Muscle of leg (tissue), 11 donors: Measurements from ENCODE around the gene SLCO1A2. TPM values are rescaled to one million over a fixed set of nuclear protein-coding genes. Genes with fewer than 3 reads are reported as not detected.
A peak's percentile ranks its signal among the peaks of the same experiment; 100 is the strongest.

Source experiments
- DNase-seq: peaks from one replicate; pipeline ENCODE4 v3.0.0; 2013
- H3K27ac ChIP-seq: one replicate; pipeline ENCODE4 v1.5.1; 2013; ENCODE audit warnings: mild to moderate bottlenecking, low read length, control low read depth
- H3K27me3 ChIP-seq: one replicate; pipeline ENCODE4 v1.6.1; 2013; ENCODE audit warnings: low read length; ENCODE audit not compliant: control insufficient read depth, insufficient read depth
- H3K36me3 ChIP-seq: one replicate; pipeline ENCODE4 v1.6.1; 2013; ENCODE audit warnings: low read length; ENCODE audit not compliant: control insufficient read depth, insufficient read depth
- H3K4me1 ChIP-seq: one replicate; pipeline ENCODE4 v1.6.1; 2013; ENCODE audit warnings: low read length; ENCODE audit not compliant: control insufficient read depth, insufficient read depth
- H3K4me3 ChIP-seq: one replicate; pipeline ENCODE4 v1.5.1; 2013; ENCODE audit warnings: low read length, control low read depth
- H3K9me3 ChIP-seq: replicated peaks from 2 replicates; pipeline ENCODE4 v1.6.1; 2013; ENCODE audit warnings: low read depth, low read length; ENCODE audit not compliant: control insufficient read depth
- WGBS: methylation state at CpG from one replicate; pipeline ENCODE4 v1.1.5; 2013; ENCODE audit warnings: missing lambda C conversion rate; ENCODE audit not compliant: insufficient coverage; 5-methylcytosine and 5-hydroxymethylcytosine counted together
- polyA plus RNA-seq, 8 donors: library from polyadenylated mRNA; unstranded; fragments of 120-200 nt; gene quantifications; one replicate each; pipeline versions ENCODE4 v1.2.1 to v1.2.3, GENCODE V29; 2013; ENCODE audit warnings: inconsistent platforms in 1 of 8, low replicate concordance in 1 of 8; ENCODE audit not compliant: insufficient read length in 8 of 8, insufficient read depth in 1 of 8
- total RNA-seq: library from RNA; stranded (reverse); fragments of 120-200 nt; gene quantifications from one replicate; pipeline ENCODE4 v1.2.4, GENCODE V29; 2013

The SLCO1A2 gene
- total and polyA plus RNA-seq, 9 donors, result 0.09 TPM; not detected in 8

DNA sequence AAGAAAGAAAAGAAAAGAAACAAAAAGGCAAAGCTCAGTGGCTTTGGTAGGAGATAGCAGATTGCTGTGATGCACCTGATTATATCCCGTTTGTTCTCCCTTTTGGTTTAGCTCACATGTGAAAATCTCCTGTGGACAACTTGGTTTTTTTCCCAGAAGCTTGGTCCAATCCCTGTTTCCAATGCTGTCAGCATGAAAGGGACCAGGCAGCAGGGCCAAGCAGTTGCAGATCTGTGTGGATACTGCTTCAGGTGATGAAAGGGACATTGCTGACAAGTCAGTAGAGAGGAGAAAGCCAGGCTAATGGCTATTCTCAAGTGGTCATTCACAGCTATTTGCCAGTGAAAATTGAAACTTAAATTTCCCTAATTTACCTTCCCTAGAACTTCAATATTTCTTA lies 18.8 kb upstream of the SLCO1A2 start:
- Histone ChIP-seq H3K4me1 (no peaks in the 10 kb centered on the region), H3K27me3 (no peaks in the 10 kb centered on the region), H3K9me3 (no peaks in the 10 kb centered on the region), H3K4me3 (no peak overlapping the region), H3K27ac (no peak overlapping the region), H3K36me3 (no peaks in the 10 kb centered on the region)
- no peak for DNase-seq
- 14% methylated on average over 1 of the region's 1 CpG for WGBS

DNA sequence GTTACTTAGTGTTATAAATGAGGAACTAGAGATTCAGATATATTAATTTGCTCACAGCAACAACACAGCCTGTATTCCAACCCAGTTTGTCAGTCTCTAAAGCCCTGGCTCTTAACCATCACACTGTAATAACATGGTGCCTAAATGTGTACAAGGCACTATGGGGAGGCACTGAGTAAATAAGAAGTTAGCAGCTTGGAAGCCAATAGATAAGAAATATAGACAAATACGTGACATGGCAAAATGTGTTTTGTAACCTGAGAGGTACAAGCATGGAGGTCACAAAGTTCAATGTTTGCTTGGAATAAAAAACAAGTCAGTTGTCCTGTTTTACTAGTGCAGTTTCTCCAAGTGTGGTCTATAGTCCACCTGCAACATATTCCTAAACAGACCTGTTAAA lies 16.3 kb upstream of the SLCO1A2 start:
- 55% methylated on average over 1 of the region's 1 CpG for WGBS
- no peak overlapping the region for H3K27ac ChIP-seq
- no peaks in the 10 kb centered on the region for H3K27me3 ChIP-seq
- H3K4me1 ChIP-seq, result no peaks in the 10 kb centered on the region
- no peak overlapping the region for H3K4me3 ChIP-seq
- H3K36me3 ChIP-seq, result no peaks in the 10 kb centered on the region
- no peaks in the 10 kb centered on the region for H3K9me3 ChIP-seq
- DNase-seq, result no peak

DNA sequence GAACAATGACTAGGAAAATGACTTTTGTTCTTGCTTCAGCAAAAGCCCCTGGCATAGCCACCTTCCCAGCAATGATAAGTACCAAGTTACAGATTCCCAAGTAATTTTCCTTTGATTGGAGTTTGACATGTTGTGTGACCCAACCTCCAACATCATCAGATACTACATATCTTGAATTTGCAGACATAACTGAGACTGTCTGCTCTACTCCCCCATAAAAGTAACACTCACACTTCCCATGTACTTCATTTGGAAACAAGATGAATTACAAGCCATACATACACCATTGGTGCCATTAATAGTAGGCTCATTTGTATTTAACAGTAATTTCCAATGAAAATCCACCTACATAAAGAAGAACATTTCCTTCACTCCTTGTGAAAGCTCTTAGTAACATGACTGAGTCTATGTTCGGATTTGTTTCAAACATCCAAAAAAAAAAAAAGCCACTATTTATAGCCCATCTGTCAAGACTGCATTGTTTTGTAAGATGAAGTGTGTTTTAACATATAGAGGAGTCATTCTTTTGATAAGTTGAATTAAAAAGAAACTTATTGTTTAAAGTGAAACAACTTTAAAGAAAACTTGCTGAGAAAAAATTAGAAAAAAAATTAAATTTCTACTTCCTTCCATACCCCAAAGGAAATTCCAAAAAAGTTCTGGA lies 12.0 kb upstream of the SLCO1A2 start:
- H3K4me3 ChIP-seq, result no peak overlapping the region
- no peaks in the 10 kb centered on the region for H3K36me3 ChIP-seq
- H3K4me1 ChIP-seq, result no peaks in the 10 kb centered on the region
- no CpG with 5 or more reads among the region's 1 CpG for WGBS
- DNase-seq, result no peak
- H3K27me3 ChIP-seq, result no peaks in the 10 kb centered on the region
- H3K9me3 ChIP-seq, result no peaks in the 10 kb centered on the region
- H3K27ac ChIP-seq, result no peak overlapping the region

DNA sequence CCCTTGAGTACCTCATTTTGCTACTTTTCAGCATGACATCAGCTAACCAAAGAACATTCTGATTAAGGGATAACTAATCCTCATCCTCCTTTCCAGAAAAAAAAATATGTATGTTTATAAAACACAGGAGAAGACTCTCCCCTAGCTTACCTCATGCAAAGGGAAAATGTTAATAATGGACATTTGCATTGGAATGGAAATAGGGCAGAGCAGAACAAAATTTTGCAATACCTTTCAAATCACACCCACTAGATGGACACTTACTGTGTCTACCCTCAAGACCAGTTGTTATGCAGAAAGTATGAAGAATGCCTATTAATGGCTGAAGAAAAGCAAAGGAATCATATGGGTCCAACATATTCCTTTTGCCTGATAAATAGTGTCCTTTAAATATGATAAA lies 8.9 kb upstream of the SLCO1A2 start:
- Histone ChIP-seq H3K4me1 (no peaks in the 10 kb centered on the region), H3K27me3 (no peaks in the 10 kb centered on the region), H3K9me3 (no peaks in the 10 kb centered on the region), H3K4me3 (no peak overlapping the region), H3K36me3 (no peaks in the 10 kb centered on the region), H3K27ac (no peak overlapping the region)
- no peak for DNase-seq

DNA sequence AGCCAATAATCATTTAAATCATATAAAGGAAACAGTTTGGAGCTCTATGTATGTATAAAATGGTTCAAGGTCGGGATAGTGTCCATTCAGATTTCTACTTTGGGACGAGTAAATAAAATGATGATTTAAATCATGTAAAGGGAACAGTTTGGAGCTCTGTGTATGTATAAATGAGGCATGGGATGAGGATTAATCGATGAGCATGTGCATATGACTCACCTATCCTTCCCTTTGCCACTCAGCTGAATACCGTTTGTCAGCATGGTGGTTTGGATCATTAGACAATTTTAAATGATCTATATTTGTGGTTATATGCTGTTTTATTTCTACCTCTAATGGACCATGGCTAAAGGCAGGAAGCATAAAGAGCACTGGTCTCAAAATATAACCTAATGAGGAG lies 7.1 kb upstream of the SLCO1A2 start:
- no peaks in the 10 kb centered on the region for H3K4me1 ChIP-seq
- H3K27me3 ChIP-seq, result no peaks in the 10 kb centered on the region
- no peaks in the 10 kb centered on the region for H3K36me3 ChIP-seq
- no peak overlapping the region for H3K4me3 ChIP-seq
- DNase-seq, result no peak
- H3K27ac ChIP-seq, result no peak overlapping the region
- no CpG with 5 or more reads among the region's 4 CpGs for WGBS
- H3K9me3 ChIP-seq, result no peaks in the 10 kb centered on the region

DNA sequence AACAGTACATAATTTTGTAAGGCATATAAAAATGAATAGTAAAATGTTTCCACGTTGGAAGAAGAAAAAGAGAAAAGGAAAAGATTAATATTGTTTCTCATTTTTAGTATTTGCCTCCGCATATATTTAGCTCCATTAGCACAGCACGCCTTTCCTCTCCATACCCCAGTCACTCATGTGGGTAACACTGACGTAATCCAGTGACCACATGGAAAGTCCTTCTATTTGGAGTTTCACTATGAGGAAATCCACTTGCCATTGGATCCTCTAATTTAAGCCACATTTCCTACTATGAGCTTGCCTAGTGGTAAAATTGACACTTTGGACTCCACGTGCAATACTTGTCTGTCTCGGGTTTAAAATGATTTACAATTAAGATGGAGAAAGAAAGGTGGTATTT lies 5.7 kb upstream of the SLCO1A2 start:
- Histone ChIP-seq H3K27me3 (no peaks in the 10 kb centered on the region), H3K27ac (no peak overlapping the region), H3K4me1 (no peaks in the 10 kb centered on the region), H3K36me3 (no peaks in the 10 kb centered on the region), H3K4me3 (no peak overlapping the region), H3K9me3 (no peaks in the 10 kb centered on the region)
- no peak for DNase-seq
- no CpG with 5 or more reads among the region's 6 CpGs for WGBS

DNA sequence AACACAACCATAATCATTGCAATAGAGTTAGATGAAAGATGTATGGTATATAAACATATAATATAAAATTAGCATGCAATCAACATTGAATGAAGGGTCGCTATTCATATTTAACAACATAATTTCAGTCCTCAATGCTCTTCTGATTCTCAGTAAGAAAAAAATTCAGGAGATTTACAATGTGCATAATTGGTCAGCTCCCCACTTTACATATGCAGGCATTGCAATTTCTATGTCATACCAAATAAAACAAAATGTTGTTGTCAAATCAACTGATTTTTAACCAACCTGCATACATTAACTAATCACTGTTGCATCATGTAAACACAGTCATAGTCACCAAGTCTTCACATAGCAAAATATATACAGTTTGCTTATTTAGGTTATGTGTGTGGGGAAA lies 5.2 kb upstream of the SLCO1A2 start:
- H3K4me3 ChIP-seq, result no peak overlapping the region
- no peak overlapping the region for H3K27ac ChIP-seq
- H3K4me1 ChIP-seq, result no peaks in the 10 kb centered on the region
- H3K27me3 ChIP-seq, result no peaks in the 10 kb centered on the region
- WGBS, result no CpG with 5 or more reads among the region's 1 CpG
- no peaks in the 10 kb centered on the region for H3K9me3 ChIP-seq
- DNase-seq, result no peak
- no peaks in the 10 kb centered on the region for H3K36me3 ChIP-seq

DNA sequence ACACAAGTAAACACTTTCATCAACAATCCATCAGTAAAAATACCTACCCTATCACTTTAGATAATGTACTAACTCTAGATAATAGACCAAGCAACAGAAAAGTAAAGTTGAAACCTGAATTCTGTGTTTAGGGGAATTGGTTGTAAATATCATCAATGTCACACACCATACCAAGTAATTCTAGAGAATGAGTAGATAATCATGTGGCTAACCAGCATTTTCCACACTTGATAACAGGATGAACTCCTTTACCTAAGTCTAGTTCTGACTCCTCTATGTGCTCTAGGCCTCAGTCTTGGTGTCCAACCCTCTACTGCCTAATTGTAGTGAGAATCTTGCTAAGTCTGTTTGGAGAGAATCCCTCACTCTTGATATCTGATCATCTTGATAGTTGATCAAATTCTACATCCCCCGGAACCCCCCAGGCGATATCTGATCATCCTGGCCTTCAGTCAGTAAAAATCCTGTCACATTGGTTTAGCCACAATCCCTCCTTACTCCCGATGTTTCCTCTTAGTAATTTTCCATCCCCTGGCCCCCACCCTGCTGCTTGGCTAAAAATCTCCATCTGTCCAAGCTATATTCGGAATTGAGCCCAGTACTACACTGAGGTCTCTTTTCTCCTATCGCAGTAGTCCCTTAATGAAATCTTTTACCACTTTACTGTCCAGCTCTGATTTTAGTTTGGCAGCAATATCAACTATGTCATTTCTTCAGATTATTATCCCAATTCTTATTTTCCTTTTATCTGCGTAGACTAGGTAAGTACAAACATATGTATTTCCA lies 3.4 kb upstream of the SLCO1A2 start:
- Histone ChIP-seq H3K4me1 (no peaks in the 10 kb centered on the region), H3K27me3 (no peaks in the 10 kb centered on the region), H3K36me3 (no peaks in the 10 kb centered on the region), H3K27ac (no peak overlapping the region), H3K4me3 (no peak overlapping the region), H3K9me3 (no peaks in the 10 kb centered on the region)
- 80% methylated on average over 4 of the region's 6 CpGs for WGBS
- DNase-seq, result peak; percentile 65

DNA sequence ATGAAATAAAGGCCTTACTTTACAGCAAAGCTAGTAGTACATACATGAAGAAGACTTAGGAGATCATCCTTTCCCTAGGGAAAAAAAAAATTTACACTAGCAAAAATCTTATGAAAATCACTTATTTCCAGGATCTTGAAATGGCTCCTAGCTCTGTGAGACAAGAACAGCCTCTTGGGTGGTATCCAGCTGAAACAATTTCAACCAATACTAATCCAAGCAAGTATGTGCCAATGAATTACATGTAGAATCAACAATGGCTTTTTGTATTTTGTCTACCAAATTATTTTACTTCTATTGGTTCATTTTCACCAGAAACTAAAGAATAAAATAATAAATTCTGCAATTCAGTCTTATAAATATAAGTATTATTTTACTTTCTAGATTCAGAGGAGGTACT lies 2.7 kb upstream of the SLCO1A2 start:
- Histone ChIP-seq H3K9me3 (no peaks in the 10 kb centered on the region), H3K4me1 (no peaks in the 10 kb centered on the region), H3K27me3 (no peaks in the 10 kb centered on the region), H3K27ac (no peak overlapping the region), H3K36me3 (no peaks in the 10 kb centered on the region), H3K4me3 (no peak overlapping the region)
- peak; percentile 31 for DNase-seq

DNA sequence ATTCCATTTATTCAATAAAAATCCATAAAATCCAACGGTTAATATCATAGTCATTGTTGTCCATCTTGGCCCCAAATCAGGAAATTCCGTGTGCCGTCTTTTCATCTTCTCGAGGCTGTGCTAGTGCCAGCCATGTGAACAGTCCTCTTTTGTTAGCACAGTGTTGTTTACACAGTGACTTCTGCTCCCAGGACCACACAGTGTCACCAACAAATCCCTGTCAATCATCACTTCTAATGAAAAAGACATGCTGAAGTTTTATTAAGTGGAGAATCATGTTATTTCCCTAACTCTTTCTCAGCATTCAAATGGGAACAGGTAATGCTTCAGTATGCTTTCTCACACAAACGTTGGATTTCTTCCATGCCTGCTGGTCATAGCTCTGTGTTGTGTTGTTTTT lies 1.9 kb upstream of the SLCO1A2 start:
- H3K4me1 ChIP-seq, result no peaks in the 10 kb centered on the region
- H3K4me3 ChIP-seq, result no peak overlapping the region
- DNase-seq, result no peak
- H3K36me3 ChIP-seq, result no peaks in the 10 kb centered on the region
- H3K27me3 ChIP-seq, result no peaks in the 10 kb centered on the region
- H3K27ac ChIP-seq, result no peak overlapping the region
- peaks cover 3% of the 10 kb centered on the region for H3K9me3 ChIP-seq
- 75% methylated on average over 4 of the region's 5 CpGs for WGBS
